ENCODE data around the gene ANKRD17. TPM values are rescaled to one million over a fixed set of nuclear protein-coding genes. Genes with fewer than 3 reads are reported as not detected.

The ANKRD17 gene
- total and polyA plus RNA-seq, 9 of the 15 experiments (the other 6 are each of a cell fraction or from before 2014, with no cell fraction given), result 25.5 to 86.9 (median 52.2) TPM

DNA sequence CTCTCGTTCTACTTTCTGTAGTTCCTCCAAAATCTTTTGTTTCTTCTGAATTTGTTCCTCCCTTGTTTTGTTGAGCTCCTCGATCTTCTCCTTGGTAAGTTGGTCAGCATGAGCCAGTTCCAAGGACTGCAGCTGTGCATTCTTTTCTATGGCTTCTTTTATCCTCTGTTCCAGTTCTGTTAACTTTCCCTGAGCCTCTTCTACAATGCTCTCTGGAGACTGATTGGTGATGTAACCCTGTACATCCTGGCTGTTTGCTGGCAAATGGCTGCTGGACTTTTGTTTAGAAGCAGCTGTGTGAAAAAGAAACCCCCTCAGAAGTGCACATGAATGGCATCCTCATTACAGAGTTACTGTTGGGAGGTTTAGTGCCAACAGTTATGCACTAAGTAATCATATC is 118.6 kb downstream of the ANKRD17 start (continued):
- TF ChIP-seq, protein P1, sequence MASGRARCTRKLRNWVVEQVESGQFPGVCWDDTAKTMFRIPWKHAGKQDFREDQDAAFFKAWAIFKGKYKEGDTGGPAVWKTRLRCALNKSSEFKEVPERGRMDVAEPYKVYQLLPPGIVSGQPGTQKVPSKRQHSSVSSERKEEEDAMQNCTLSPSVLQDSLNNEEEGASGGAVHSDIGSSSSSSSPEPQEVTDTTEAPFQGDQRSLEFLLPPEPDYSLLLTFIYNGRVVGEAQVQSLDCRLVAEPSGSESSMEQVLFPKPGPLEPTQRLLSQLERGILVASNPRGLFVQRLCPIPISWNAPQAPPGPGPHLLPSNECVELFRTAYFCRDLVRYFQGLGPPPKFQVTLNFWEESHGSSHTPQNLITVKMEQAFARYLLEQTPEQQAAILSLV (tag; IDR thresholded peaks at IDR 0.05), result no peak
- TF ChIP-seq ZFP1 (CRISPR knock-in tag; IDR thresholded peaks at IDR 0.05) (no peak), SMARCB1 (IDR thresholded peaks at IDR 0.05; ENCODE audit: insufficient read length, low read depth) (no peak), BMI1 (IDR thresholded peaks at IDR 0.05; ENCODE audit: low read length) (no peak)

DNA sequence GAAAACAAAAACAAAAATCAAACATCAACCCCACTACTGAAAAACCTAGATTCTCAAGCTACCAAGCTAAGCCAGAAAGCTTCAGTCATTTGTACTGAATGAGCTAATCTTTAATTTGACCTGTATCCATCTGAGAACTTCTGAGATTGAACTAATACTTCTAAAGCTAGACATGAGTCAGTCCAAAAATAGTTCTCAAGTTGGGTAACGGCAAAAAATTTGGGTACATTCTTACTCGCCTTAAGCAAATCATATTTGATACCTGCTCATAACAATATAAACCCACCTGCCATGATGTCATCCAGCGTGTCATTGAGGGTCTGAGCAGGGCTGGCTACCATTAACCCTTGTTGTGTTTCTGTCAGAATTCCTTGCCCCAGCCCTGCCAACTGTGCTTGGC is 119.4 kb downstream of the ANKRD17 start:
- DNase-seq (ENCODE audit: extremely low read depth in 1 of 4, low spot score in 3 of 4), result no peak

More for the DNA sequence above, 119.4 kb downstream of the ANKRD17 start:
- WGBS (ENCODE audit: insufficient coverage, low coverage, missing lambda C conversion rate), result 96% methylated on average over 3 of the region's 3 CpGs
- Histone ChIP-seq H3K79me2 (ENCODE audit: control insufficient read depth, insufficient read depth, low read length) (peaks cover 53% of the 10 kb centered on the region), H3K9ac (ENCODE audit: insufficient read depth in 1 of 2, low read depth in 2 of 2, low read length in 2 of 2) (peak overlapping the region in 1 of 2 experiments; percentile 72; a peak in 1 of 4 replicates), H3K4me3 (no peak overlapping the region), H3K4me2 (ENCODE audit: insufficient read depth, low read length) (no peak overlapping the region), H3K9me1 (ENCODE audit: control insufficient read depth, insufficient read depth, low read length) (no peaks in the 10 kb centered on the region), H3K36me3 (ENCODE audit: control insufficient read depth, insufficient read depth, low read length) (peaks cover 97% of the 10 kb centered on the region), H4K20me1 (replicated peaks; ENCODE audit: control insufficient read depth, insufficient read depth, low read length) (no peaks in the 10 kb centered on the region), H2AFZ (ENCODE audit: low read depth, low read length) (no peak overlapping the region), H3K4me1 (replicated peaks in 1 of 2; ENCODE audit: control insufficient read depth in 2 of 2, insufficient read depth in 2 of 2, low read length in 2 of 2) (no peaks in the 10 kb centered on the region), H3K9me3 (replicated peaks; ENCODE audit: control insufficient read depth, insufficient read depth, low read depth, low read length) (no peaks in the 10 kb centered on the region), H3K27me3 (ENCODE audit: control insufficient read depth in 2 of 2, insufficient read depth in 2 of 2, low read length in 2 of 2) (no peaks in the 10 kb centered on the region), H3K27ac (ENCODE audit: extremely low read depth, low read depth, low read length) (no peak overlapping the region)
- in situ Hi-C loops (cut with MboI), result no loop called here
- no TSS peak for BruUV-seq (replicated peaks)
- FAIRE-seq (peak; percentile 15), ATAC-seq (no peak; the same call in 2 of the 3 replicates)
- CTCF ChIA-PET (ENCODE audit: low intra/inter-chr PET ratio), result no interaction called here
- TF ChIP-seq ERF (CRISPR knock-in tag; IDR thresholded peaks at IDR 0.05) (no peak), ZNF449 (CRISPR knock-in tag; IDR thresholded peaks at IDR 0.05) (no peak), ZKSCAN1 (IDR thresholded peaks at IDR 0.05; ENCODE audit: low read depth, low read length) (no peak), ZNF232 (CRISPR knock-in tag; IDR thresholded peaks at IDR 0.05) (no peak), SMARCA4 (IDR thresholded peaks at IDR 0.05) (no peak), ZNF717 (CRISPR knock-in tag; IDR thresholded peaks at IDR 0.05) (no peak)
- TF ChIP-seq, protein P2, sequence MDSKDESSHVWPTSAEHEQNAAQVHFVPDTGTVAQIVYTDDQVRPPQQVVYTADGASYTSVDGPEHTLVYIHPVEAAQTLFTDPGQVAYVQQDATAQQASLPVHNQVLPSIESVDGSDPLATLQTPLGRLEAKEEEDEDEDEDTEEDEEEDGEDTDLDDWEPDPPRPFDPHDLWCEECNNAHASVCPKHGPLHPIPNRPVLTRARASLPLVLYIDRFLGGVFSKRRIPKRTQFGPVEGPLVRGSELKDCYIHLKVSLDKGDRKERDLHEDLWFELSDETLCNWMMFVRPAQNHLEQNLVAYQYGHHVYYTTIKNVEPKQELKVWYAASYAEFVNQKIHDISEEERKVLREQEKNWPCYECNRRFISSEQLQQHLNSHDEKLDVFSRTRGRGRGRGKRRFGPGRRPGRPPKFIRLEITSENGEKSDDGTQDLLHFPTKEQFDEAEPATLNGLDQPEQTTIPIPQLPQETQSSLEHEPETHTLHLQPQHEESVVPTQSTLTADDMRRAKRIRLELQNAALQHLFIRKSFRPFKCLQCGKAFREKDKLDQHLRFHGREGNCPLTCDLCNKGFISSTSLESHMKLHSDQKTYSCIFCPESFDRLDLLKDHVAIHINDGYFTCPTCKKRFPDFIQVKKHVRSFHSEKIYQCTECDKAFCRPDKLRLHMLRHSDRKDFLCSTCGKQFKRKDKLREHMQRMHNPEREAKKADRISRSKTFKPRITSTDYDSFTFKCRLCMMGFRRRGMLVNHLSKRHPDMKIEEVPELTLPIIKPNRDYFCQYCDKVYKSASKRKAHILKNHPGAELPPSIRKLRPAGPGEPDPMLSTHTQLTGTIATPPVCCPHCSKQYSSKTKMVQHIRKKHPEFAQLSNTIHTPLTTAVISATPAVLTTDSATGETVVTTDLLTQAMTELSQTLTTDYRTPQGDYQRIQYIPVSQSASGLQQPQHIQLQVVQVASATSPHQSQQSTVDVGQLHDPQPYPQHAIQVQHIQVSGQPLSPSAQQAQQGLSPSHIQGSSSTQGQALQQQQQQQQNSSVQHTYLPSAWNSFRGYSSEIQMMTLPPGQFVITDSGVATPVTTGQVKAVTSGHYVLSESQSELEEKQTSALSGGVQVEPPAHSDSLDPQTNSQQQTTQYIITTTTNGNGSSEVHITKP (IDR thresholded peaks at IDR 0.05; ENCODE audit: partially characterized antibody), result no peak
- TF ChIP-seq, protein P3, sequence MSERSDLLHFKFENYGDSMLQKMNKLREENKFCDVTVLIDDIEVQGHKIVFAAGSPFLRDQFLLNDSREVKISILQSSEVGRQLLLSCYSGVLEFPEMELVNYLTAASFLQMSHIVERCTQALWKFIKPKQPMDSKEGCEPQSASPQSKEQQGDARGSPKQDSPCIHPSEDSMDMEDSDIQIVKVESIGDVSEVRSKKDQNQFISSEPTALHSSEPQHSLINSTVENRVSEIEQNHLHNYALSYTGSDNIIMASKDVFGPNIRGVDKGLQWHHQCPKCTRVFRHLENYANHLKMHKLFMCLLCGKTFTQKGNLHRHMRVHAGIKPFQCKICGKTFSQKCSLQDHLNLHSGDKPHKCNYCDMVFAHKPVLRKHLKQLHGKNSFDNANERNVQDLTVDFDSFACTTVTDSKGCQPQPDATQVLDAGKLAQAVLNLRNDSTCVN (CRISPR knock-in tag; IDR thresholded peaks at IDR 0.05), result no peak
- POLR2A ChIA-PET, result interaction anchor here (1.2 kb wide), 1 partner anchor 9 kb away, joined by 7 read pairs; no protein-coding TSS in a partner anchor
- intact Hi-C loops (cut with micrococcal nuclease), result no loop called here
